ENCODE measurements around the gene PXT1.
A peak's percentile ranks its signal among the peaks of the same experiment; 100 is the strongest.
"Not testable (repeated sequence)": the region's sequence is repeated elsewhere in the genome, so short reads cannot be mapped to it uniquely, and the experiment has no call there.

The PXT1 gene

GRCh38 chr6:36368921-36369865 lies 73.5 kb downstream of the PXT1 start:
- DNase-seq (ENCODE audit: low read depth): no peak

DNA sequence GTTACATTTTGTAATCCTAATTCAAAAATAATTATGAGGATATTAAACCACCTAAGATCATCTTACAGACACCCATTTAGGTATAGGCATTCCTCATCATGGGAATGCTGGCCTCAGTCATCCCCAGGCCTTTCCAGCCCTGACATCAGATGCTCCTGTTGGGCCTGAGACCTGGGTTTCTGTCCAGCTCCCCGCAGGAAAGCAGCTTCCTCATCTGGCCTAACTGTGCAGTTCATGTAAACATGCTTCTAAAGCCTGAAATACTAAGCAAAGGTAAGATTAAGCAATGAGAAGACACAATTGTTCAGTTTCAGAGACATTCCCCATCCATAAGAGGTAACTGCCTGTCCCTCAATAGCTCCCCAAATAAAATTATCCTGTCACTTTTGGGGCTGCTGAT lies 74.2 kb downstream of the PXT1 start:
- no peak for DNase-seq (ENCODE audit: low read depth)

- DNase-seq (ENCODE audit: low read depth): no peak
Measured at GRCh38 chr6:36367743-36368142, 74.9 kb downstream of the PXT1 start.

DNA sequence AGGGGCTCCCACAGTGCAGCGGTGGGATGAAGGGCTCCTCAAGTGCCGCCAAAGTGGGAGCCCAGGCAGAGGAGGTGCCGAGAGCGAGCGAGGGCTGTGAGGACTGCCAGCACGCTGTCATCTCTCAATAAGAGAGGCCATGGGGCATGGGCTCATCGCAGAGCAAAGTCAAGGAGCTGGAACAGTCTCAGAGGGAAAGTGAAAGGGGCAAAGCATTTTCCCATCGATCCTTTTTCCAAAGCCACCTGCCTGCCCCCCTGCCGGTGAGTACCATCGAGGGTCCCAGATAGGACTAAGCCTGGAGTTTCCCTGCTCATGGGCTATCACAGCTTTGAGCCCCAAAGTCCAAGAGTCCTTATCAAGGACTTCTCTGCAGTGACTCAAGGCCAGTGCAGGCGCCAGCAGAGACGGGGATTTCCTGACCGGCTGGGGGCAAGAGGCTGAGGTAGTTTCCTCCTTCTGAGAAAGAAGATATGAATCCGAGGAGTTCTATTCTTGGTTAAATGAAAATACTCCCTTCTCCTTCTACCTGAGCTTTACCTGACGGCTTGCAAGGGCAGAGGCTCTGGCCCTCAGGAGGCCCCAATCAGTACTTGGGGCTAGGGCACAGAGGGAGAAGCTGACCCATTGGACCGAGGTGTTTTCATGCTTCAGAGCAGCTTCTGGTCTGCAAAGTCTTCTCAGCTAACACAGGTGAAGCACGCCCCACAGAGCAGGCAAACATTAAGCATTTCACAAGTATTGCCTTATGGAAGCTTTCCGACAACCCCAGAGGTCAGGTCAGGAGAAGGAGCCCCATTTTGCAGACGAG lies 77.8 kb downstream of the PXT1 start:
- DNase-seq (ENCODE audit: low read depth): no peak

DNA sequence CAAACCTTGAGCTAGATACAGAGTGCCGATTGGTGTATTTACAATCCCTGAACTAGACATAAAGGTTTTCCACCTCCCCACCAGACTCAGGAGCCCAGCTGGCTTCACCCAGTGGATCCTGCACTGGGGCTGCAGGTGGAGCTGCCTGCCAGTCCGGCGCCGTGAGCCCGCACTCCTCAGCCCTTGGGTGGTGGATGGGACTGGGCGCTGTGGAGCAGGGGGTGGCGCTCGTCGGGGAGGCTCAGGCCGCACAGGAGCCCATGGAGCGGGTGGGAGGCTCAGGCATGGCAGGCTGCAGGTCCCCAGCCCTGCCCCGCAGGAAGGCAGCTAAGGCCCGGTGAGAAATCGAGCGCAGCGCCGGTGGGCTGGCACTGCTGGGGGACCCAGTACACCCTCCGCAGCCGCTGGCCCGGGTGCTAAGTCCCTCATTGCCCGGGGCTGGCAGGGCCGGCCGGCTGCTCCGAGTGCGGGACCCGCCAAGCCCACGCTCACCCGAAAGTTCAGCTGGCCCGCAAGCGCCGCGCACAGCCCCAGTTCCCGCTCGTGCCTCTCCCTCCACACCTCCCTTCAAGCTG lies 78.5 kb downstream of the PXT1 start:
- DNase-seq (ENCODE audit: low read depth): not testable (repeated sequence)

DNA sequence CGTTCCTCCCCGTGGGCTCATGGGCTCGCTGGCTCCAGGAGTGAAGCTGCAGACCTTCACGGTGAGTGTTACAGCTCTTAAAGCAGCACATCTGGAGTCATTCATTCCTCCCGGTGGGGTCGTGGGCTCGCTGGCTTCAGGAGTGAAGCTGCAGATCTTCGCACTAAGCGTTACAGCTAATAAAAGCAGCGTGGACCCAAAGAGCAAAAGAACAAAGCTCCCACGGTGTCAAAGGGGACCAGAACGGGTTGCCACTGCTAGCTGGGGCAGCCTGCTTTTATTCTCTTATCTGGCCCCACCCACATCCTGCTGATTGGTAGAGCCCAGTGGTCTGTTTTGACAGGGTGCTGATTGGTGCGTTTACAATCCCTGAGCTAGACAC lies 79.3 kb downstream of the PXT1 start:
- not testable (repeated sequence) for DNase-seq (ENCODE audit: low read depth)

DNA sequence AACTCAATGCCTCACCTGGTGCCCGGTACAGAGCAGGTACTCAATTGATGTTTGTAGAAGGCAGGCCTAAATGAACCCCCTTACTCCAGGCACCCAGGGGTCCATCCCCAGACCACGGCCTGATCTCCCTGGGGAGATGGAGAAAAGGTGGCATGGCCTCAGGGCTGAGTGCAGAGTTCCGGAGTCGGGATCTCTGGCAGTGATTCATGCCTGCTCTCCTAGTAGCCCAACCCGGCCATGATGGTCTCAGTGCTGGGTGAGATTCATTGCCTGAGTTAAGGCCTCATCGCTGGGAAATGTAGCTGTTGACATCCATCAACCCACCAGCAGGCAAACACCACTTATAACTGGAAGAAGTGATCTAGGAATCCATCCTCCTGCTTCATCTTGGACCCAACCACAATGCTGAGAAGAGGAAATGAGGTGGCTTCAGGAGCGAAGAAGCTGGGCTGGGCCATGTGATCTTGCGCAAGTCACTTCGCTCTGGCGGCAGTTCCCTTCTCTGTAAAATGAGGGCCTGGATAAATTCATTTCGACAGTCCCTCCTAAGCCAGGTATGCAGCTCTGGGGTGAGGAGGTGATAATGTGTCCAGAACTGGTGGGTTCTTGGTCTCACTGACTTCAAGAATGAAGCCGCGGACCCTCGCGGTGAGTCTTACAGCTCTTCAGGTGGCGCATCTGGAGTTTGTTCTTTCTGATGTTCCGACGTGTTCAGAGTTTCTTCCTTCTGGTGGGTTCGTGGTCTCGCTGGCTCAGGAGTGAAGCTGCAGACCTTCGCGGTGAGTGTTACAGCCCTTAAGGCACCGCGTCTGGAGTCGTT lies 79.9 kb downstream of the PXT1 start:
- DNase-seq (ENCODE audit: low read depth): no peak

DNA sequence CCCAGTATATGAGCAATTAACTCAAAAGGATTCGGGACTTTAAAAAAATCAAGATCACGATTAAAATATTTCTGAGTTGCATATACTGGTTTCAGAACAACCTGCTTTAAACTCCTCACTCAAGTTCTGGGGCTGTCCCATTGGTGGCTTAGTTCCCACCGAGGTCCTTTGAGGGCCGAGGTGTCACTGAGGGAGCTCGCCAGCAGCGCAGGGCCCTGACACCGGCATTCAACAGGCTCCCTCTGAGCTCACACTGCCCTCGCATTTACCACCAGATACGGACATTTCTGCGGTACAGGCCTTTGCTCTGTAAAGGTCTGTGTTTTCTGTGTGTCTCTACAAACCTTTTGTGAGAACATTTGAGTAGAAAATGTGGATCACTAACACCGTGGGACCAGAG lies 81.6 kb downstream of the PXT1 start:
- DNase-seq (ENCODE audit: low read depth): no peak

DNA sequence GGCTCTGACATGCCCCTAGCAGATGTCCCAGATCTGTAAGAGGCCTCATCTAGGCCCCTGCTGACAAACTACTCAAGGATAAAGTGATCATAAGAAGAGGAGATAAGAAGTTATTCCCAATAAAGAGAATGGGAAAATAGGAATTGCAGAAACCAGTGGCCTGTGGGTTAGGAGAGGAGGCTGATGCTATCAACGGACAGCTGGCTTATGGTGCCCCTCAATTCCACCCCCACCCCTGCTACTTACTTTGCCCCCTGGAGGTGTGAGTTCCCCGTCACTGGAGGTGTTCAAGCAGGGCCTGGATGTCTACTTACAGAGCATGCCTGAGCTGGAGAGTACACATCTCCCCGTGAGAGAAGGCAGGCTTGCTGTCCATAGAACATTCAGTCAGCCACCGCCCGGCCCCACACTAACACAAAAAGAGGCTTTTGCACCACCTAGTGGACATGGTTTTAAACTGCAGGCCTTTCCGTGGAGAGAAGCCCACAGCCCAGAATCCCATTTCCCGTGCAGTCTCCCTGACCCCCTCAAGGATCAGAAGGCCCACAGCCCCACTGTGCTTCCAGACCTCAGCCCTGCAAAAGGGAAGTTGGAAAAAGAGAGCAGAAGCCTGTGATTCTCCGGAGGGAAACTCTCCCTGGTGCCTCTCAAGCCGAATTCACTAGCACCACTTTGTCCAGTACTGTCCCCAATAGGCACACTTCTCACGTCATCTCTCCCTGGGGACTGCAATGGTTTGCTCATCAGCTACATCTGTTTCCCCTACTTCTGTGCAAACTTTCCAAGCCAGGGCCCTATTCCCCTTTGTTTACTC lies 82.2 kb downstream of the PXT1 start:
- no peak for DNase-seq (ENCODE audit: low read depth)

- DNase-seq (ENCODE audit: low read depth): no peak
Measured at GRCh38 chr6:36358226-36358915, 84.3 kb downstream of the PXT1 start.

GRCh38 chr6:36357872-36358225 lies 84.8 kb downstream of the PXT1 start:
- DNase-seq (ENCODE audit: low read depth): no peak

GRCh38 chr6:36355819-36356218 lies 86.8 kb downstream of the PXT1 start:
- no peak for DNase-seq (ENCODE audit: low read depth)

DNA sequence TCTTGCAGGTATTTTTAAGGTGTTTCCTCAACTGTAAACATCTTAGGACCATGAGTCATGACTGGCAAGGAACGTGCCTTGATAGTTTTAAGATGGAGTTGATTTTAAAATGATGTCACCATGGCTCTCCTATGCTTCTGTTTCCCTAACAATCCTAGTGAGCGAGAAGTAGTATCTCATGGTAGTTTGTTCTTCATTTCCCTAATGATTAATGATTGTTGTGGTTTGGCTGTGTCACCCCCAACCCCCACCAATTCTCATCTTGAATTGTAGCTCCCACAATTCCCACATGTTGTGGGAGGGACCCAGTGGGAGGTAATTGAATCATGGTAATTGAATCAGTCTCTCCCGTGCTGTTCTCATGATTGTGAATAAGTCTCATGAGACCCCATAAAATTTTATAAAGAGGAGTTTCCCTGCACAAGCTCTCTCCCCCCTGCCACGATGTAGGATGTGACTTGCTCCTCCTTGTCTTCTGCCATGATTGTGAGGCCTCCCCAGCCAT lies 89.2 kb downstream of the PXT1 start:
- DNase-seq (ENCODE audit: low read depth): no peak

- DNase-seq (ENCODE audit: low read depth): no peak
Measured at GRCh38 chr6:36352477-36353157, 90.0 kb downstream of the PXT1 start.

- DNase-seq (ENCODE audit: low read depth): peak; percentile 92
Measured at GRCh38 chr6:36350681-36351571, 91.7 kb downstream of the PXT1 start.

DNA sequence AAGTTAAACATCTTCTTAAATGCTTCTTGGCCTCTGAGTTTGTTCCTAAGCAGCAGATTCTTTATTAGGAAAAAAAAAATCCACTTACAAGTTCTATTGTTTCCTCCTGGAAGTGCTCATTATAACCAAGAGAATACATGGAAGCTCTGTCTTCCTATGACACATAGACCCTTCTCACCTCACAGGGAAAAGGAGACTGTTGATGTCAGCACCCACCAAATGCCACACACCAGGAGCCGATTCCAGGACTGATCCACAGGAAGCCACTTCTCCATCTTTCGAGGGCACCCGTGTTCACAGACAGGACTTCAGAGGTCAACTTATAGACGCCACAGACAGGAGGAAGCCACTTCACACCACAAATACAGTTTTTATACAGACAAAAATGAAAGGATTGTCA lies 92.6 kb downstream of the PXT1 start:
- no peak for DNase-seq (ENCODE audit: low read depth)

DNA sequence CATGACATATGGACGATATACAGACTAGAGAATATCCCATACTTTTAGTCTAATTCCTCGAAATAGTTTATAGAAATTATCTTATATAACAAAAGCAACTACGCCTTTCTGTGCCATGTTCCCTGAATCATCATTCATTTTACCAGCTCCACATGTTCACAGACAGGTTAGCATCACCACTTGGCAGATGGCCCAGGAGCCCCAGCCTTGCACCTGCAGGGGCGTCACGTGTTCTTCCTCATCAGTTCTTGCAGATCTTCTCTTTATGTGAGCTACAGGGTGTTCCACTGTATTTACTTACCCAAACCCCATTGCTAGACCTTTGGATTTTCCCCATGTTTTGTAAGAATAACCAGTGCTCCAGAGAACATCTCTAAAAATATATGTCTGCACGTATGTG lies 93.4 kb downstream of the PXT1 start:
- no peak for DNase-seq (ENCODE audit: low read depth)

DNA sequence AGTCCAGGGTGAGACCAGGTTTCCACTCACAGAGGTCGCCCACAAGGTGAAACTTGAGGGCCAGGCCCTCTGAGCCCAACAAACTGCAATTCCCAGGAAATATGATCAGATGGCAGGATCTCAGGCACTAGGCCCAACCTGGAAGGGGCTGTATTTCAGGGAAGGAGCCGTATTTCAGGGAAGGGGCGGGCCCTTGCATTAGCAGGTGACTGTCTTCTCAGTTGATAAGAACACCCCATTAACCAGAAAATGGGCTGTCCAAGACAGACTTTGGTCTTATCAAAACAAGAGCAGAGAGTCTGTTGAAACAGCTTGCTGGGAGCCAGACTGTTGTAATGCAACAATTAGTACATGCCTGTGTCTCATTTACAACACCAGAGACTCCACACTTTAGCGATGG lies 95.0 kb downstream of the PXT1 start:
- no peak for DNase-seq (ENCODE audit: low read depth)
